GM23338 (cell line): ENCODE data around the gene ASPHD2. TPM values are rescaled to one million over a fixed set of nuclear protein-coding genes. Genes with fewer than 3 reads are reported as not detected.
A peak's percentile ranks its signal among the peaks of the same experiment; 100 is the strongest.

ENCODE experiments used
- ATAC-seq: fragments of 200-7000 bp; cut with Tn5 transposase; 3 replicates; pipeline ENCODE4 v1.9.1; 2020
- DNase-seq: peaks from one replicate; pipeline ENCODE4 v3.0.0-alpha.2; 2015; ENCODE audit warnings: low spot score
- H2AFZ ChIP-seq: fragments of 200-600 bp; sonication (generic); 2 replicates; pipeline ENCODE4 v1.8.0; 2016; ENCODE audit warnings: antibody characterized with exemption, mild to moderate bottlenecking, moderate library complexity
- H3F3A ChIP-seq: fragments of 200-600 bp; sonication (generic); replicated peaks from 2 replicates; pipeline ENCODE4 v1.8.0; 2017; ENCODE audit warnings: antibody characterized with exemption, mixed run types, low read depth
- H3K27ac ChIP-seq: fragments of 200-600 bp; sonication (generic); 2 replicates; pipeline ENCODE4 v1.6.1; 2016; ENCODE audit warnings: low read depth
- H3K27me3 ChIP-seq: fragments of 200-600 bp; sonication (generic); 2 replicates; pipeline ENCODE4 v1.8.0; 2016; ENCODE audit warnings: mild to moderate bottlenecking, mixed run types, moderate library complexity; ENCODE audit not compliant: insufficient read depth
- H3K36me3 ChIP-seq: fragments of 200-600 bp; sonication (generic); 2 replicates; pipeline ENCODE4 v1.8.0; 2016; ENCODE audit warnings: mild to moderate bottlenecking; ENCODE audit not compliant: insufficient read depth
- H3K4me1 ChIP-seq: fragments of 200-600 bp; sonication (generic); 2 replicates; pipeline ENCODE4 v1.8.0; 2016; ENCODE audit warnings: mild to moderate bottlenecking, moderate library complexity; ENCODE audit not compliant: insufficient read depth
- H3K4me2 ChIP-seq: fragments of 200-600 bp; sonication (generic); 2 replicates; pipeline ENCODE4 v1.7.1; 2017; ENCODE audit warnings: mixed run types
- H3K4me3 ChIP-seq: fragments of 200-600 bp; sonication (generic); 2 replicates; pipeline ENCODE4 v1.6.1; 2016; ENCODE audit warnings: mixed run types
- H3K79me2 ChIP-seq: fragments of 200-600 bp; sonication (generic); replicated peaks from 2 replicates; pipeline ENCODE4 v1.8.0; 2017; ENCODE audit warnings: mild to moderate bottlenecking; ENCODE audit not compliant: insufficient read depth
- H3K9me2 ChIP-seq: fragments of 200-600 bp; sonication (generic); 2 replicates; pipeline ENCODE4 v1.8.0; 2017; ENCODE audit not compliant: insufficient read depth
- H4K20me1 ChIP-seq: fragments of 200-600 bp; sonication (generic); replicated peaks from 2 replicates; pipeline ENCODE4 v1.8.0; 2017; ENCODE audit warnings: mild to moderate bottlenecking; ENCODE audit not compliant: insufficient read depth
- H3K27ac Mint-ChIP-seq: 2 replicates; pipeline ENCODE4 v1.8.0; 2020; ENCODE audit warnings: inconsistent platforms, mild to moderate bottlenecking, moderate library complexity, mixed read lengths
- H3K27me3 Mint-ChIP-seq: 3 replicates; pipeline ENCODE4 v1.8.0; 2022; ENCODE audit warnings: low read depth, mild to moderate bottlenecking, moderate library complexity, mixed read lengths, inconsistent platforms; ENCODE audit not compliant: insufficient read depth, poor library complexity
- H3K36me3 Mint-ChIP-seq: 3 replicates; pipeline ENCODE4 v1.8.0; 2021; ENCODE audit warnings: low read depth, mild to moderate bottlenecking, inconsistent platforms, moderate library complexity, mixed read lengths
- H3K4me1 Mint-ChIP-seq: 3 replicates; pipeline ENCODE4 v1.8.0; 2020; ENCODE audit warnings: mild to moderate bottlenecking, inconsistent platforms, mixed read lengths
- H3K4me3 Mint-ChIP-seq: 3 replicates; pipeline ENCODE4 v1.8.0; 2021; ENCODE audit warnings: moderate library complexity, mild to moderate bottlenecking, inconsistent platforms, mixed read lengths
- H3K9me3 Mint-ChIP-seq: 3 replicates; pipeline ENCODE4 v1.8.0; 2020; ENCODE audit warnings: moderate library complexity, mild to moderate bottlenecking, inconsistent platforms, mixed read lengths
- CREB1 ChIP-seq: fragments of 250-450 bp; sonication (Bioruptor Pico); IDR thresholded peaks from 2 replicates; pipeline ENCODE4 v1.5.0; 2020; ENCODE audit warnings: low read depth, mild to moderate bottlenecking, moderate library complexity
- CTCF ChIP-seq, 2 experiments: fragments of 200-600 bp in 1 of 2; sonication (generic) in 1 of 2; conservative IDR thresholded peaks; 2 replicates each; pipeline versions ENCODE4 v1.5.1 to v1.6.1; 2016 to 2017; ENCODE audit warnings: antibody characterized with exemption in 2 of 2, low read depth in 2 of 2, mild to moderate bottlenecking in 2 of 2, moderate library complexity in 1 of 2
- EZH2 ChIP-seq: fragments of 200-600 bp; sonication (generic); IDR thresholded peaks from one replicate; pipeline ENCODE4 v1.8.0; 2017; ENCODE audit warnings: antibody characterized with exemption, mild to moderate bottlenecking, low read depth; ENCODE audit not compliant: unreplicated experiment
- EZH2phosphoT487 ChIP-seq: fragments of 200-600 bp; sonication (generic); IDR thresholded peaks from one replicate; pipeline ENCODE4 v1.8.1; 2018; ENCODE audit warnings: antibody characterized with exemption; ENCODE audit not compliant: unreplicated experiment
- JUNB ChIP-seq: IDR thresholded peaks from one replicate; pipeline ENCODE4 v1.6.1; 2016; ENCODE audit warnings: antibody characterized with exemption; ENCODE audit not compliant: unreplicated experiment
- NANOG ChIP-seq: IDR thresholded peaks from 2 replicates; pipeline ENCODE4 v1.6.1; 2016; ENCODE audit warnings: antibody characterized with exemption, borderline replicate concordance
- POLR2AphosphoS5 ChIP-seq: IDR thresholded peaks from 2 replicates; pipeline ENCODE4 v1.6.1; 2016; ENCODE audit warnings: antibody characterized with exemption, low read depth
- STAT1 ChIP-seq: IDR thresholded peaks from one replicate; pipeline ENCODE4 v1.6.1; 2016; ENCODE audit warnings: antibody characterized with exemption; ENCODE audit not compliant: unreplicated experiment
- ZNF114 ChIP-seq: fragments of 250-450 bp; sonication (Bioruptor Pico); IDR thresholded peaks from 2 replicates; pipeline ENCODE4 v1.5.0; 2020; ENCODE audit warnings: mild to moderate bottlenecking, moderate library complexity
- ZNF331 ChIP-seq: fragments of 250-450 bp; sonication (Bioruptor Pico); IDR thresholded peaks from 2 replicates; pipeline ENCODE4 v1.5.0; 2020; ENCODE audit warnings: low read depth, mild to moderate bottlenecking, moderate library complexity
- polyA plus RNA-seq: library from polyadenylated mRNA; unstranded; fragments of >200 nt; fragmentation: Nextera tagmentation; extraction: Ambion mirVana; gene quantifications from 2 replicates; pipeline ENCODE4 v1.2.1, GENCODE V29; 2016
- total RNA-seq: library from RNA; depleted of rRNA; stranded (reverse); fragments of >200 nt; shearing (Covaris generic); gene quantifications from 2 replicates; pipeline ENCODE4 v1.2.3, GENCODE V29; 2014
- TF ChIP-seq, protein P1 (sequence below): IDR thresholded peaks from one replicate; pipeline ENCODE4 v1.6.1; 2018; ENCODE audit warnings: antibody characterized with exemption; ENCODE audit not compliant: unreplicated experiment
- TF ChIP-seq, protein P2 (sequence below): fragments of 250-450 bp; sonication (Bioruptor Pico); IDR thresholded peaks from 2 replicates; pipeline ENCODE4 v1.5.0; 2020; ENCODE audit warnings: mild to moderate bottlenecking, moderate library complexity
- TF ChIP-seq, protein P3 (sequence below): IDR thresholded peaks from 2 replicates; pipeline ENCODE4 v1.6.1; 2016; ENCODE audit warnings: antibody characterized with exemption

ASPHD2 gene
- total and polyA plus RNA-seq, 2 experiments from 2014 or later: 6.0 to 9.3 TPM

DNA sequence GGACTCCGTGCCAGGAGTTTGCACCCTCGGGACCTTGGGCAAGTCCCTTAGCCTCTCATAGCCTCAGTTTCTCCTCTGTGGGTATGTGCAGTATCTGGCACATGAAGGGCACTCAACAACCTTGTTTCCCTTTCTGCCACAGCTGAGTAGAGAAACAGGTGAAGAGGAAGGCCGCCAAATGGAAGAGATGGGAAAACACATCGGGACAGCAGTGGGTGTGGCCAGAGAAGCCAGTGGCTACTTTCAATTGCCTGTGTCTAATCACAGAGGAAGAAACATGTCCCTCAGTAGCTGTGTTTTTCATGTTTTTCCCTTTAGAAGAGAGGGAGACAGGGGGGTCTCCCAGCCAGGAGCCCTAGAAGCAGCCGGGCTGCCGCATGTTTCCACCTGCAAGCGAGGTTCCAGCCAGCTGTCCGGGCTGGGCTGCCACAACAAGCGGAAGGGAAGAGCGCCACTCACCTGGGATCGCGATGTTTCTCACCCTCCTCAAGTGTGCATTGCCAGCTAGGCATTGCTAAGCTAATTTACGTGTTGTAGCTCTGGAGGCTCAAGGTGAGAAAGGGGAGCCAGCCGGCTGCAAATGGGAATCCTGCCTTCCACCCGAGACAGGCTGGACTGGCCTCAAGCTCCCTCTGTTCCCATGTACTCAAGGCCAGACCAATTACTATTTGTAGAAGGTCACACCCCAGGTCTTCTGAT is 16.7 kb downstream of the ASPHD2 start:
- Histone ChIP-seq H3K36me3 (no peaks in the 10 kb centered on the region), H3K4me2 (no peak overlapping the region), H3K79me2 (no peaks in the 10 kb centered on the region), H3F3A (no peaks in the 10 kb centered on the region), H3K27me3 (no peaks in the 10 kb centered on the region), H3K4me3 (no peak overlapping the region), H3K9me2 (no peaks in the 10 kb centered on the region), H3K4me1 (peaks cover 7% of the 10 kb centered on the region; the same call in 1 of the 2 replicates), H3K27ac (no peak overlapping the region), H4K20me1 (no peaks in the 10 kb centered on the region), H2AFZ (no peak overlapping the region)
- DNase-seq (peak; percentile 27), ATAC-seq (peak; percentile 20)
- Mint-ChIP-seq H3K36me3 (peaks cover 5% of the 10 kb centered on the region; the same call in 2 of the 3 replicates), H3K27ac (no peak overlapping the region), H3K9me3 (no peaks in the 10 kb centered on the region), H3K4me3 (no peak overlapping the region), H3K4me1 (peaks cover 10% of the 10 kb centered on the region), H3K27me3 (peaks cover 11% of the 10 kb centered on the region)
- TF ChIP-seq NANOG (no peak), EZH2phosphoT487 (no peak), POLR2AphosphoS5 (no peak), ZNF331 (CRISPR knock-in tag) (no peak), ZNF114 (CRISPR knock-in tag) (no peak), EZH2 (no peak), JUNB (no peak), CREB1 (CRISPR knock-in tag) (no peak), CTCF (conservative IDR thresholded peaks at IDR 0.05; ENCODE audit: low read depth in 2 of 2) (no peak), STAT1 (no peak)
- TF ChIP-seq, protein P1, sequence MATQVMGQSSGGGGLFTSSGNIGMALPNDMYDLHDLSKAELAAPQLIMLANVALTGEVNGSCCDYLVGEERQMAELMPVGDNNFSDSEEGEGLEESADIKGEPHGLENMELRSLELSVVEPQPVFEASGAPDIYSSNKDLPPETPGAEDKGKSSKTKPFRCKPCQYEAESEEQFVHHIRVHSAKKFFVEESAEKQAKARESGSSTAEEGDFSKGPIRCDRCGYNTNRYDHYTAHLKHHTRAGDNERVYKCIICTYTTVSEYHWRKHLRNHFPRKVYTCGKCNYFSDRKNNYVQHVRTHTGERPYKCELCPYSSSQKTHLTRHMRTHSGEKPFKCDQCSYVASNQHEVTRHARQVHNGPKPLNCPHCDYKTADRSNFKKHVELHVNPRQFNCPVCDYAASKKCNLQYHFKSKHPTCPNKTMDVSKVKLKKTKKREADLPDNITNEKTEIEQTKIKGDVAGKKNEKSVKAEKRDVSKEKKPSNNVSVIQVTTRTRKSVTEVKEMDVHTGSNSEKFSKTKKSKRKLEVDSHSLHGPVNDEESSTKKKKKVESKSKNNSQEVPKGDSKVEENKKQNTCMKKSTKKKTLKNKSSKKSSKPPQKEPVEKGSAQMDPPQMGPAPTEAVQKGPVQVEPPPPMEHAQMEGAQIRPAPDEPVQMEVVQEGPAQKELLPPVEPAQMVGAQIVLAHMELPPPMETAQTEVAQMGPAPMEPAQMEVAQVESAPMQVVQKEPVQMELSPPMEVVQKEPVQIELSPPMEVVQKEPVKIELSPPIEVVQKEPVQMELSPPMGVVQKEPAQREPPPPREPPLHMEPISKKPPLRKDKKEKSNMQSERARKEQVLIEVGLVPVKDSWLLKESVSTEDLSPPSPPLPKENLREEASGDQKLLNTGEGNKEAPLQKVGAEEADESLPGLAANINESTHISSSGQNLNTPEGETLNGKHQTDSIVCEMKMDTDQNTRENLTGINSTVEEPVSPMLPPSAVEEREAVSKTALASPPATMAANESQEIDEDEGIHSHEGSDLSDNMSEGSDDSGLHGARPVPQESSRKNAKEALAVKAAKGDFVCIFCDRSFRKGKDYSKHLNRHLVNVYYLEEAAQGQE: no peak
- TF ChIP-seq, protein P2, sequence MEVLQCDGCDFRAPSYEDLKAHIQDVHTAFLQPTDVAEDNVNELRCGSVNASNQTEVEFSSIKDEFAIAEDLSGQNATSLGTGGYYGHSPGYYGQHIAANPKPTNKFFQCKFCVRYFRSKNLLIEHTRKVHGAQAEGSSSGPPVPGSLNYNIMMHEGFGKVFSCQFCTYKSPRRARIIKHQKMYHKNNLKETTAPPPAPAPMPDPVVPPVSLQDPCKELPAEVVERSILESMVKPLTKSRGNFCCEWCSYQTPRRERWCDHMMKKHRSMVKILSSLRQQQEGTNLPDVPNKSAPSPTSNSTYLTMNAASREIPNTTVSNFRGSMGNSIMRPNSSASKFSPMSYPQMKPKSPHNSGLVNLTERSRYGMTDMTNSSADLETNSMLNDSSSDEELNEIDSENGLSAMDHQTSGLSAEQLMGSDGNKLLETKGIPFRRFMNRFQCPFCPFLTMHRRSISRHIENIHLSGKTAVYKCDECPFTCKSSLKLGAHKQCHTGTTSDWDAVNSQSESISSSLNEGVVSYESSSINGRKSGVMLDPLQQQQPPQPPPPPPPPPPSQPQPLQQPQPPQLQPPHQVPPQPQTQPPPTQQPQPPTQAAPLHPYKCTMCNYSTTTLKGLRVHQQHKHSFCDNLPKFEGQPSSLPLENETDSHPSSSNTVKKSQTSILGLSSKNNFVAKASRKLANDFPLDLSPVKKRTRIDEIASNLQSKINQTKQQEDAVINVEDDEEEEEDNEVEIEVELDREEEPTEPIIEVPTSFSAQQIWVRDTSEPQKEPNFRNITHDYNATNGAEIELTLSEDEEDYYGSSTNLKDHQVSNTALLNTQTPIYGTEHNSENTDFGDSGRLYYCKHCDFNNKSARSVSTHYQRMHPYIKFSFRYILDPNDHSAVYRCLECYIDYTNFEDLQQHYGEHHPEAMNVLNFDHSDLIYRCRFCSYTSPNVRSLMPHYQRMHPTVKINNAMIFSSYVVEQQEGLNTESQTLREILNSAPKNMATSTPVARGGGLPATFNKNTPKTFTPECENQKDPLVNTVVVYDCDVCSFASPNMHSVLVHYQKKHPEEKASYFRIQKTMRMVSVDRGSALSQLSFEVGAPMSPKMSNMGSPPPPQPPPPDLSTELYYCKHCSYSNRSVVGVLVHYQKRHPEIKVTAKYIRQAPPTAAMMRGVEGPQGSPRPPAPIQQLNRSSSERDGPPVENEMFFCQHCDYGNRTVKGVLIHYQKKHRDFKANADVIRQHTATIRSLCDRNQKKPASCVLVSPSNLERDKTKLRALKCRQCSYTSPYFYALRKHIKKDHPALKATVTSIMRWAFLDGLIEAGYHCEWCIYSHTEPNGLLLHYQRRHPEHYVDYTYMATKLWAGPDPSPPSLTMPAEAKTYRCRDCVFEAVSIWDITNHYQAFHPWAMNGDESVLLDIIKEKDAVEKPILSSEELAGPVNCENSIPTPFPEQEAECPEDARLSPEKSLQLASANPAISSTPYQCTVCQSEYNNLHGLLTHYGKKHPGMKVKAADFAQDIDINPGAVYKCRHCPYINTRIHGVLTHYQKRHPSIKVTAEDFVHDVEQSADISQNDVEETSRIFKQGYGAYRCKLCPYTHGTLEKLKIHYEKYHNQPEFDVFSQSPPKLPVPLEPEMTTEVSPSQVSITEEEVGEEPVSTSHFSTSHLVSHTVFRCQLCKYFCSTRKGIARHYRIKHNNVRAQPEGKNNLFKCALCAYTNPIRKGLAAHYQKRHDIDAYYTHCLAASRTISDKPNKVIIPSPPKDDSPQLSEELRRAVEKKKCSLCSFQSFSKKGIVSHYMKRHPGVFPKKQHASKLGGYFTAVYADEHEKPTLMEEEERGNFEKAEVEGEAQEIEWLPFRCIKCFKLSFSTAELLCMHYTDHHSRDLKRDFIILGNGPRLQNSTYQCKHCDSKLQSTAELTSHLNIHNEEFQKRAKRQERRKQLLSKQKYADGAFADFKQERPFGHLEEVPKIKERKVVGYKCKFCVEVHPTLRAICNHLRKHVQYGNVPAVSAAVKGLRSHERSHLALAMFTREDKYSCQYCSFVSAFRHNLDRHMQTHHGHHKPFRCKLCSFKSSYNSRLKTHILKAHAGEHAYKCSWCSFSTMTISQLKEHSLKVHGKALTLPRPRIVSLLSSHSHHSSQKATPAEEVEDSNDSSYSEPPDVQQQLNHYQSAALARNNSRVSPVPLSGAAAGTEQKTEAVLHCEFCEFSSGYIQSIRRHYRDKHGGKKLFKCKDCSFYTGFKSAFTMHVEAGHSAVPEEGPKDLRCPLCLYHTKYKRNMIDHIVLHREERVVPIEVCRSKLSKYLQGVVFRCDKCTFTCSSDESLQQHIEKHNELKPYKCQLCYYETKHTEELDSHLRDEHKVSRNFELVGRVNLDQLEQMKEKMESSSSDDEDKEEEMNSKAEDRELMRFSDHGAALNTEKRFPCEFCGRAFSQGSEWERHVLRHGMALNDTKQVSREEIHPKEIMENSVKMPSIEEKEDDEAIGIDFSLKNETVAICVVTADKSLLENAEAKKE (CRISPR knock-in tag): no peak
- TF ChIP-seq, protein P3, sequence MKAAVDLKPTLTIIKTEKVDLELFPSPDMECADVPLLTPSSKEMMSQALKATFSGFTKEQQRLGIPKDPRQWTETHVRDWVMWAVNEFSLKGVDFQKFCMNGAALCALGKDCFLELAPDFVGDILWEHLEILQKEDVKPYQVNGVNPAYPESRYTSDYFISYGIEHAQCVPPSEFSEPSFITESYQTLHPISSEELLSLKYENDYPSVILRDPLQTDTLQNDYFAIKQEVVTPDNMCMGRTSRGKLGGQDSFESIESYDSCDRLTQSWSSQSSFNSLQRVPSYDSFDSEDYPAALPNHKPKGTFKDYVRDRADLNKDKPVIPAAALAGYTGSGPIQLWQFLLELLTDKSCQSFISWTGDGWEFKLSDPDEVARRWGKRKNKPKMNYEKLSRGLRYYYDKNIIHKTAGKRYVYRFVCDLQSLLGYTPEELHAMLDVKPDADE: no peak
